ENCODE results near the gene HSD17B8. TPM values are rescaled to one million over a fixed set of nuclear protein-coding genes. Genes with fewer than 3 reads are reported as not detected.

Gene HSD17B8
- total RNA-seq, 1 donor from 2014 or later, result 9.4 TPM

GRCh38 chr6:33191383-33192104, 12.9 kb upstream of the HSD17B8 start:
- peak; percentile 80 for DNase-seq (ENCODE audit: low read depth)

- DNase-seq (ENCODE audit: low read depth), result peak; percentile 21
Measured at GRCh38 chr6:33192105-33192646, 12.3 kb upstream of the HSD17B8 start, which contains the start of gene COL11A2. Gene COL11A2, minus strand, starts transcription at chr6:33192467. Its CDS starts 227 bp downstream, at chr6:33192240.

GRCh38 chr6:33192671-33193602, 11.5 kb upstream of the HSD17B8 start:
- DNase-seq (ENCODE audit: low read depth), result no peak

- no peak for DNase-seq (ENCODE audit: low read depth)
Measured at GRCh38 chr6:33193619-33194018, 10.8 kb upstream of the HSD17B8 start.

GRCh38 chr6:33194431-33194979, 9.9 kb upstream of the HSD17B8 start:
- DNase-seq (ENCODE audit: low read depth), result no peak

GRCh38 chr6:33195304-33196165, 8.9 kb upstream of the HSD17B8 start:
- no peak for DNase-seq (ENCODE audit: low read depth)

- DNase-seq (ENCODE audit: low read depth), result peak; percentile 83
Measured at GRCh38 chr6:33197431-33198048, 6.9 kb upstream of the HSD17B8 start.

- no peak for DNase-seq (ENCODE audit: low read depth)
Measured at GRCh38 chr6:33198159-33198852, 6.1 kb upstream of the HSD17B8 start.

- no peak for DNase-seq (ENCODE audit: low read depth)
Measured at GRCh38 chr6:33198853-33199436, 5.5 kb upstream of the HSD17B8 start.

DNA sequence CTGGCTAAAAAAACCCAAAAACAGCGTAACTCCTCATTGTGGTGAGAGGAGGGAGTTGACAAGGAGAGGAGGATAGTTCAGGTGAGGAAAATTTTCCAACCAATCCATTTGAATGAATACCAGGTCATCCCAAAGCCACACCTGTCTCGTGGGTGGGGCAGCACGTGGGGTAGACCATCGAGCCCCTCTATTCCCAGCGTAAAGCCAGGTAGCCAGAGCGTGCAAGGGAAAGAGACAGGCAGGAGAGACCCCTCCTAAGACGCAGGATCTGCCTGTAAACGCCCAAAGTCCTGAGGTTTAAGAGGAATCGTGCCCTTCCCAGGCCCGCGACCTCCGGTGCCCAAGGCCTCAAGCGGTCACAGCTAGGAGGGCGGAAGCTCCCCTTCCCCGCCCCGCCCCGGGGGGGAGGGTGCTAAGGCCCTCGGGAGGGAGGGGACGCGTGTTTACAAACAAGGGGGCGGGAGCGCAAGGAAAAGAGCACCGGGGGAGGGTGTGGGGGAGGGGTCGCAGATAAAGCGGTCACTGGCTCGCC, 4.7 kb upstream of the HSD17B8 start:
- DNase-seq (ENCODE audit: low read depth), result peak; percentile 73

DNA sequence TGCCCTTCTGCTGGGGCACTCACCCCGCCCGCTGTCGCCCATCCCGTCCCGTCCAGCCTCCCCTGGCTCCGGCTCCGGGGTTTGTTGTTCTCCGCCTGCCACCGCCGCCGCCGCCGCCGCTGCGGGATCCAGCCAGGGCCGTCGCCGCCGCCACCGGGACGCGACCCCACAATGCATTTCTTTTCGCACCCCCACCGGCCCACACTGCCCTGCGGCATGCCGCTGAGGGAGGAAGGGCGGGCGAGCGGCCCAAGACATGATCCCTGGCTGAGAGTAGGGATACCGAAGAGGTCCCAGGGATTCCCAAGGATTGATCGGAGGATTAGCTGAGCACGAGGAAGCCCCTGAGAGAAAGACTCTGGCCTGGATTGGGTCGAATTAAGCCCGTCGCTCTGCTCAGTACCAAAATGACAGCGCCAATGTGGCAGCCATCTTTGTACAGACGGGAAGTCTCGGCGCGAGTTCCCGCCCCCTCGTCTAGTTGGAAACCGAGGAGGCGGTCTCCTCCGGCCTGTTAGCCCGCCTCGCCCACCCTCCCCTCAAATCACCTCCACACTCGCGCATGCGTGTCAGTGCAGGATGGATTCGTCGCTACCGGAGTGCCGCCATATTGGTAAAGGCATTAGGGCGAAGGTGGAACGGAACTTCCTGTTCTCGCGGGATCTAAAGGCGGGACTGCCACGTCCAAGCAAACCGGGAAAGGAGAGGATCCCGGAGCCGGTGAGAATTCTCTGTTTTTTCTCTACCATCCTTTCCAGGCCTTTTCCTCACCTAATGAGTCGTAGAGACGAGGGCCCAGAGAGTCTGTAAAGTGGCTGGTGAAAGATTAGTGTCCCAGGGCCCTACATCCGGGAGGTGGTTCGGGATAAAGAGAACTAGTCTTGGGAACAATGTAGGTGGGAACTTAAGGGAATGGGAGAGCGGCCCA, 4.0 kb upstream of the HSD17B8 start, which contains the start of the genes RXRB and SLC39A7:
TSS of gene RXRB (minus strand) at position 447 of the 928 bp plus-strand sequence. CDS start at position 258, 189 bp downstream.
TSS of gene SLC39A7 (plus strand) at position 649 of the 928 bp plus-strand sequence. CDS start 379 bp downstream, outside the sequence.
- peak; percentile 100 for DNase-seq (ENCODE audit: low read depth)

GRCh38 chr6:33201147-33201545, 3.3 kb upstream of the HSD17B8 start:
- no peak for DNase-seq (ENCODE audit: low read depth)

DNA sequence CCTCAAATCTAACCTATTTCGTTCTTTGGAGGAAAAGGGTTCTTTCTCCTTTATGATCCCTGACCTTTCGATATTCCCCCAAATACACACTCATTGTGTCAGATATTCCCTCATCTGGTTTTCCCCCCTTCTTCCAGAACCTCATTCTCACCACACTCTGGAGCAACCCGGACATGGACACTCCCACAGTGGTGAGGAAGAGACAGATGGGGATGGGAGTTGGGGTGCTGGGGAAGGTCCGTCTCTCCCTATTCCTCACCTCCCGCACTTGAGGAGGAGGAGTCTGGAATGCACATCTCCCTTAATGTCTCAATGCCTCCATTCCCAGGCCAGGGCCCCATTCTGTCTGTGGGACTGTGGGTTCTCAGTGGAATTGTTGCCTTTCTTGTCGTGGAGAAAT, 2.5 kb upstream of the HSD17B8 start:
- DNase-seq (ENCODE audit: low read depth), result no peak

- no peak for DNase-seq (ENCODE audit: low read depth)
Measured at GRCh38 chr6:33202799-33203198, 1.7 kb upstream of the HSD17B8 start.

DNA sequence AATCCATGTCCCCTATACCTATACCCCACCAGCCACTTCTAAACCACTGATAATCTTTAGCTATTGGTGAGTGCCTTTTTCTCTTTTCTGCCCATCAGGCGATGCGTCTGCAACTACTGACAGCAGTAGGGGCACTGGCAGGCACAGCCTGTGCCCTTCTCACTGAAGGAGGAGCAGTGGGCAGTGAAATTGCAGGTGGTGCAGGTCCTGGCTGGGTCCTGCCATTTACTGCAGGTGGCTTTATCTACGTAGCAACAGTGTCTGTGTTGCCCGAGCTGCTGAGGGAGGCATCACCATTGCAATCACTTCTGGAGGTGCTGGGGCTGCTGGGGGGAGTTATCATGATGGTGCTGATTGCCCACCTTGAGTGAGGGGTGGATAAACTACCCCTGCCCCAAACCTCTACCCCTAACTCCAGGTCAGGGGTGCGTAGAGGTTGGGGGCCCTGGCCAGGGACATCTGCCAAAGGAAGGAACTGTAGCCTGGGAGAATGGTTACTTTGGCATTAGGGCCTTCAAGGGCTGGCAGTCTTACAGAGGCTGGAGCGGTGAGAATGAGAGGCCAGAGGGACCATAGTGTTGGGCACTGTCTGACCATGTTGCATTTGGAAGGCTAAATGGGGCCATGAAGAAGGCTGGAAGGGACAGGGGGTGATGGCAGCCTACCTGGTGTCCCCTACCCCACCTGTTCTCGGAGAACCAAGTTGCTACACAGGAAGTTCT, 851 bp upstream of the HSD17B8 start:
- no peak for DNase-seq (ENCODE audit: low read depth)

DNA sequence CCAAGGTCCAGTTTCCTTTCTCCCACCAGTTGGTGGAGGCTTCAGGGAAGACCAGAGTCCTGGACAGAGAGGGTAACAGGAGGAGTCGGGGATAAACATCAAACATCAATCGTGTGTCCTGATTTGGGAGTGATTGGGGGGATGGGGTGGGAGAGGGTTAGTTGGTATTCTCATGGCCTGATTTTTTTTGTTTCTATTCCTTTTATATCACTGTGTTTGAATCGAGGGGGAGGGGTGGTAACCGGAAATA, 365 bp upstream of the HSD17B8 start:
- no peak for DNase-seq (ENCODE audit: low read depth)
